Measurements from ENCODE around the gene HRH4.

- TF ChIP-seq CTCF (conservative IDR thresholded peaks at IDR 0.05; ENCODE audit: low read depth, low read length) = no peak
- TF ChIP-seq EZH2 (IDR thresholded peaks at IDR 0.05; ENCODE audit: borderline replicate concordance, low read depth, low read length, poor library complexity, severe bottlenecking) = no peak
These were observed 665 bp upstream of the HRH4 start for GRCh38 chr18:24459772-24460171.

All from A673 (cell line).